Mammary epithelial cell (primary cell): ENCODE data around the gene MDFIC.

ENCODE experiments used
- EZH2 ChIP-seq: IDR thresholded peaks from 2 replicates; pipeline ENCODE4 v1.6.1; 2012; ENCODE audit warnings: low read length, inconsistent platforms, borderline replicate concordance
- TF ChIP-seq, protein P1 (sequence below), 2 donors: IDR thresholded peaks in 1 of 2; conservative IDR thresholded peaks in 1 of 2; 2 replicates each; pipeline ENCODE4 v1.5.1; 2011 to 2012; ENCODE audit warnings: inconsistent platforms in 2 of 2, low read length in 2 of 2, mild to moderate bottlenecking in 2 of 2, control low read depth in 1 of 2, low read depth in 1 of 2; ENCODE audit not compliant: insufficient read depth in 1 of 2; ENCODE audit errors: extremely low read depth in 1 of 2

DNA sequence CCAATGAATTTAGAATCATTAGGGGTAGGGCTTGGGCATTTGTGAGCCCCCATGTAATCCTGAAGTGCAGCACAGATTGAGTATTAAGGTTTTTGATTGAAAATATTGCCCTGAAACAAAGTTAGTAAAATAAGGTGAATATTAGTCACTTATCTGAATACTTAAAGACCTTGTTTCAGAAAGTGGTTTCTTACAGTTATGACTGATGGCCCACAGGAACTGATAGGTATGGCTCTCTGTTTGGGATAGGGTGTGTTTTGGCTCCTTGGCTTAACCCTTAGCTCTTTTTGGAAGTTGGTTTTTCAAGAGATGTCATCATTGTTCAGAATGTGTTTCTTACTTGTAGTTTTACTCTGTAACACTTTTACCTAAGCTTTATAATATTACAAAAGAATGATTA, 34.8 kb downstream of the MDFIC start:
- TF ChIP-seq, protein P1, sequence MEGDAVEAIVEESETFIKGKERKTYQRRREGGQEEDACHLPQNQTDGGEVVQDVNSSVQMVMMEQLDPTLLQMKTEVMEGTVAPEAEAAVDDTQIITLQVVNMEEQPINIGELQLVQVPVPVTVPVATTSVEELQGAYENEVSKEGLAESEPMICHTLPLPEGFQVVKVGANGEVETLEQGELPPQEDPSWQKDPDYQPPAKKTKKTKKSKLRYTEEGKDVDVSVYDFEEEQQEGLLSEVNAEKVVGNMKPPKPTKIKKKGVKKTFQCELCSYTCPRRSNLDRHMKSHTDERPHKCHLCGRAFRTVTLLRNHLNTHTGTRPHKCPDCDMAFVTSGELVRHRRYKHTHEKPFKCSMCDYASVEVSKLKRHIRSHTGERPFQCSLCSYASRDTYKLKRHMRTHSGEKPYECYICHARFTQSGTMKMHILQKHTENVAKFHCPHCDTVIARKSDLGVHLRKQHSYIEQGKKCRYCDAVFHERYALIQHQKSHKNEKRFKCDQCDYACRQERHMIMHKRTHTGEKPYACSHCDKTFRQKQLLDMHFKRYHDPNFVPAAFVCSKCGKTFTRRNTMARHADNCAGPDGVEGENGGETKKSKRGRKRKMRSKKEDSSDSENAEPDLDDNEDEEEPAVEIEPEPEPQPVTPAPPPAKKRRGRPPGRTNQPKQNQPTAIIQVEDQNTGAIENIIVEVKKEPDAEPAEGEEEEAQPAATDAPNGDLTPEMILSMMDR (conservative IDR thresholded peaks at IDR 0.05 in 1 of 2, IDR thresholded peaks at IDR 0.05 in 1 of 2; ENCODE audit: extremely low read depth in 1 of 2, insufficient read depth in 1 of 2, low read depth in 1 of 2, low read length in 2 of 2), result no peak
- TF ChIP-seq EZH2, result no peak
